WTC11 (cell line): Measurements from ENCODE around the gene SLC35F2.

ENCODE experiments used
- CBFB ChIP-seq: sonication (generic); formaldehyde crosslinking; IDR thresholded peaks from 2 replicates; pipeline ENCODE4 v1.8.1; 2022; ENCODE audit warnings: mild to moderate bottlenecking, low read depth, missing genetic modification reagents
- CTCF ChIP-seq: fragments of 200-600 bp; IDR thresholded peaks from 2 replicates; pipeline ENCODE4 v1.8.0; 2022; ENCODE audit warnings: antibody characterized with exemption
- ETV6 ChIP-seq: sonication (generic); formaldehyde crosslinking; IDR thresholded peaks from 2 replicates; pipeline ENCODE4 v1.8.1; 2022; ENCODE audit warnings: mild to moderate bottlenecking, missing genetic modification reagents
- NFE2L1 ChIP-seq: sonication (generic); formaldehyde crosslinking; IDR thresholded peaks from 2 replicates; pipeline ENCODE4 v1.8.1; 2023; ENCODE audit warnings: missing genetic modification reagents
- TEAD4 ChIP-seq: sonication (generic); formaldehyde crosslinking; IDR thresholded peaks from 2 replicates; pipeline ENCODE4 v1.8.0; 2022; ENCODE audit warnings: mild to moderate bottlenecking, missing genetic modification reagents
- USF2 ChIP-seq: sonication (generic); formaldehyde crosslinking; IDR thresholded peaks from 2 replicates; pipeline ENCODE4 v1.8.1; 2023; ENCODE audit warnings: mild to moderate bottlenecking, missing genetic modification reagents, moderate library complexity

- TF ChIP-seq CBFB (CRISPR knock-in tag), result no peak
- TF ChIP-seq ETV6, result peak; percentile 52
- no peak for TF ChIP-seq TEAD4 (CRISPR knock-in tag)
- TF ChIP-seq CTCF, result no peak
- peak; percentile 39 for TF ChIP-seq USF2 (CRISPR knock-in tag)
- TF ChIP-seq NFE2L1 (CRISPR knock-in tag), result no peak
These were observed at the start of gene SLC35F2 for GRCh38 chr11:107858217-107859070.
